Activated CD8-positive, alpha-beta memory T cell treated with anti-CD3 and anti-CD28 coated beads for 1 hour (primary cell): ENCODE measurements around the gene SLC11A2.
"Not testable (repeated sequence)": the region's sequence is repeated elsewhere in the genome, so short reads cannot be mapped to it uniquely, and the experiment has no call there.

Experiments
- DNase-seq, 2 donors: peaks; one replicate each; pipeline ENCODE4 v3.0.0-alpha.2; 2020; ENCODE audit warnings: low read depth in 1 of 2; ENCODE audit errors: extremely low read depth in 1 of 2

Gene SLC11A2

GRCh38 chr12:50951112-50951511, 75.1 kb downstream of the SLC11A2 start:
- no peak for DNase-seq

GRCh38 chr12:50949801-50950302, 76.3 kb downstream of the SLC11A2 start:
- DNase-seq: no peak

GRCh38 chr12:50948798-50949197, 77.4 kb downstream of the SLC11A2 start:
- DNase-seq: no peak

DNA sequence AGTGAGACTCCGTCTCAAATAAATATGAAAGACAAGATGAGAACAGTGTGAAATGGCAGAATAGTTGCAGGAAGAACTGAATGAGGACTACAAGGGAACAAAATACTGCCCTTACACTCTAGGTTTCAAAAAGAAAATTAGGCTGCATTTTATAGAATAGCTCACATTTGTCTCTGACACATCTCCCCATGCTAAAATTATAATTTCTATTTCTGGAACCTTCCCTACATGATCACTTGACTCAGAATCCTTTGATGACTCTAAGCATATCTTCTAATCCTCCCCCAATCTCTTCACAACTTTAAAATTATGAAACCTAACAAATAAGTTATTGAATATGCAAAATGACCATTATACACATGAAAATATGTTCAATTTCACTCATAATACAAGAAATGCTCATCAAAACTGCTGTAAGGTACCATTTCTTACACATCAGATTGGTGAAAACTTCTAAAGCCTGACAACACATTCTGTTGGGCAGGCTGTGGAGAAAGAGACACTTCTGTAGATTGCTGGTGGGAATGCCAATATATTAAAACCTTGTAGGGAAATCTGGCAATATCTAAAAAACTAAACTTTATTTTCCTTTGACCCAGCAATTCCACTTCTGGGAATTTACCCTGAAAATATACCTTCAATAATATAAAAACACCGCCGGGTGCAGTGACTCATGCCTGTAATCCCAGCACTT, 78.1 kb downstream of the SLC11A2 start:
- DNase-seq: no peak

- no peak for DNase-seq
Measured at GRCh38 chr12:50937653-50938052, 88.5 kb downstream of the SLC11A2 start.

- DNase-seq: no peak
Measured at GRCh38 chr12:50936821-50937530, 89.2 kb downstream of the SLC11A2 start.

GRCh38 chr12:50934981-50935807, 91.0 kb downstream of the SLC11A2 start:
- no peak for DNase-seq

DNA sequence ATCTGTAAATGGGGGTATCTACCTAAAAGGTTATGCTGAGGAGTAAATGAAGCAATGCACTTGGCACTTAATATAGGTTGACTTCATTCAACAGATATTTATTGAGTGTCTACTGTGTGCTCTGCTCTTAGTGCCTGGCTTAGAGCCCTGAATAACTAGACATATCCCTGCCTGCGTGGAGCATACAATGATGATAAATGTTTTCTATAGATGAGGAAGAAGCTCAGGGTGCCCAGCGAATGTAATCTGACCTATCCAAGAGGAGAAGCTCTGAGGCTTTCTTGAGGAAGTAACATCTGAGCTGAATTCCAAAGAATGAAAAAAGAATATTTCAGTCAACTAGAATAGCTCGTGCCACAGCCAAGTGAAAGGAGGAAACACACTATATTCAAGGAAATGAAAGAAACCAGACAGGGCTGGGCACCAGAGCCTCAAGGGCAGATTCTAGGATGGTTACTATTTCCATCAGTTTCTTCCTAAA, 91.8 kb downstream of the SLC11A2 start:
- DNase-seq: no peak

GRCh38 chr12:50933459-50934124, 92.6 kb downstream of the SLC11A2 start:
- no peak for DNase-seq

- no peak for DNase-seq
Measured at GRCh38 chr12:50932787-50933280, 93.3 kb downstream of the SLC11A2 start.

DNA sequence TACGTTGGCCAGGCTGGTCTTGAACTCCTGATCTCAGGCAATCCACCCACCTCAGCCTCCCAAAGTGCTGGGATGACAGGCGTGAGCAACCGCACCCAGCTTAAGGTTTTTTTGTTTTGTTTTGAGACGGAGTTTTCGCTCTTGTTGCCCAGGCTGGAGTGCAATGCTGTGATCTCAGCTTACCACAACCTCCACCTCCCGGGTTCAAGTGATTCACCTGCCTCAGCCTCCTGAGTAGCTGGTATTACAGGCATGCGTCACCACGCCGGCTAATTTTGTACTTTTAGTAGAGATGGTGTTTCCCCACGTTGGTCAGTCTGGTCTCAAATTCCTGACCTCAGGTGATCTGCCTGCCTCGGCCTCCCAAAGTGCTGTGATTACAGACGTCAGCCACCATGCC, 95.7 kb downstream of the SLC11A2 start:
- DNase-seq: not testable (repeated sequence)

DNA sequence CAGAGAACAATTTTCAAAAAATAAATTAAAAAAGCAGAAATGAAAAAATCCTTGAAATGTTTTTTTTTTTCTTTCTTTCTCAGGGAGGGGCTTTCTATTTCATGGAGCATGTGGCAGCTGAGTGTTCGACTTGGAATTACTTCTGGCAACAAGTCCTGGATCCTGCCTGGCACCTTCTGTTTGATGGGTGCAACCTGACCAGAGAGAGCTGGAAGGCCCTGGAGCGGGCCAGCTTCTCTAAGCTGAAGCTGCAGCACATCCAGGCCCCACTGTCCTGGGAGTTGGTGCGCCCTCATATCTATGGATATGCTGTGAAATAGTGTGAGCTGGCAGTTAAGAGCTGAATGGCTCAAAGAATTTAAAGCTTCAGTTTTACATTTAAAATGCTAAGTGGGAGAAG, 96.4 kb downstream of the SLC11A2 start:
- DNase-seq: no peak
